AG08395 (cell line): ENCODE results near the gene ZC3H7B.
"Not testable (repeated sequence)": the region's sequence is repeated elsewhere in the genome, so short reads cannot be mapped to it uniquely, and the experiment has no call there.

Experiments
- DNase-seq: peaks from one replicate; pipeline ENCODE4 v3.0.0; 2012; ENCODE audit warnings: mixed read lengths, low spot score

Gene ZC3H7B

GRCh38 chr22:41301085-41302020, at the start of gene ZC3H7B:
Gene ZC3H7B, plus strand, starts transcription at chr22:41301525. Its CDS starts 19,136 bp downstream, at chr22:41320661.
- peak; percentile 92 for DNase-seq

- DNase-seq: no peak
Measured at GRCh38 chr22:41252365-41252764, 49.0 kb upstream of the ZC3H7B start.

- DNase-seq: no peak
Measured at GRCh38 chr22:41254230-41254629, 47.1 kb upstream of the ZC3H7B start.

GRCh38 chr22:41256254-41257253, 44.8 kb upstream of the ZC3H7B start:
- peak; percentile 40 for DNase-seq

GRCh38 chr22:41257696-41258095, 43.6 kb upstream of the ZC3H7B start:
- DNase-seq: no peak

GRCh38 chr22:41259756-41260155, 41.6 kb upstream of the ZC3H7B start:
- not testable (repeated sequence) for DNase-seq

GRCh38 chr22:41260871-41261270, 40.5 kb upstream of the ZC3H7B start:
- DNase-seq: no peak

- no peak for DNase-seq
Measured at GRCh38 chr22:41261541-41262249, 39.6 kb upstream of the ZC3H7B start.

GRCh38 chr22:41262250-41262765, 39.0 kb upstream of the ZC3H7B start:
- DNase-seq: no peak

GRCh38 chr22:41263704-41264103, 37.6 kb upstream of the ZC3H7B start:
- DNase-seq: no peak

GRCh38 chr22:41264408-41264941, 36.9 kb upstream of the ZC3H7B start:
- peak; percentile 25 for DNase-seq

GRCh38 chr22:41267958-41268357, 33.4 kb upstream of the ZC3H7B start:
- no peak for DNase-seq

- no peak for DNase-seq
Measured at GRCh38 chr22:41271787-41272186, 29.5 kb upstream of the ZC3H7B start.

GRCh38 chr22:41273128-41273527, 28.2 kb upstream of the ZC3H7B start:
- DNase-seq: no peak

- no peak for DNase-seq
Measured at GRCh38 chr22:41274856-41275255, 26.5 kb upstream of the ZC3H7B start.

- no peak for DNase-seq
Measured at GRCh38 chr22:41280065-41280464, 21.3 kb upstream of the ZC3H7B start.

- DNase-seq: no peak
Measured at GRCh38 chr22:41280854-41281253, 20.5 kb upstream of the ZC3H7B start.

GRCh38 chr22:41284465-41284864, 16.9 kb upstream of the ZC3H7B start:
- no peak for DNase-seq

GRCh38 chr22:41285441-41285819, 15.9 kb upstream of the ZC3H7B start:
- peak; percentile 92 for DNase-seq

GRCh38 chr22:41285820-41286638, 15.3 kb upstream of the ZC3H7B start, which contains the start of gene RANGAP1:
Gene RANGAP1, minus strand, starts transcription at chr22:41286187. Its CDS starts 5,143 bp downstream, at chr22:41281044.
- peak; percentile 97 for DNase-seq
